Measurements from ENCODE around the gene HES1.
"Not testable (repeated sequence)": the region's sequence is repeated elsewhere in the genome, so short reads cannot be mapped to it uniquely, and the experiment has no call there.

HES1 gene

GRCh38 chr3:194135806-194136518 is at the start of gene HES1:
TSS of gene HES1 (plus strand) at chr3:194136148. CDS start at chr3:194136381, 233 bp downstream.
- no peak for DNase-seq (ENCODE audit: low read depth)

- DNase-seq (ENCODE audit: low read depth) = no peak
Observed at GRCh38 chr3:194086388-194087075, 49.4 kb upstream of the HES1 start.

GRCh38 chr3:194087280-194087679 is 48.7 kb upstream of the HES1 start:
- DNase-seq (ENCODE audit: low read depth) = no peak

- DNase-seq (ENCODE audit: low read depth) = no peak
Observed at GRCh38 chr3:194087995-194088855, 47.7 kb upstream of the HES1 start.

GRCh38 chr3:194089357-194090177 is 46.4 kb upstream of the HES1 start:
- DNase-seq (ENCODE audit: low read depth) = no peak

- DNase-seq (ENCODE audit: low read depth) = not testable (repeated sequence)
Observed at GRCh38 chr3:194090178-194090555, 45.8 kb upstream of the HES1 start.

- DNase-seq (ENCODE audit: low read depth) = no peak
Observed at GRCh38 chr3:194090716-194091115, 45.2 kb upstream of the HES1 start.

GRCh38 chr3:194091141-194091540 is 44.8 kb upstream of the HES1 start:
- DNase-seq (ENCODE audit: low read depth) = no peak

- DNase-seq (ENCODE audit: low read depth) = not testable (repeated sequence)
Observed at GRCh38 chr3:194091897-194092296, 44.1 kb upstream of the HES1 start.

- no peak for DNase-seq (ENCODE audit: low read depth)
Observed at GRCh38 chr3:194092881-194093301, 43.1 kb upstream of the HES1 start.

GRCh38 chr3:194093842-194094241 is 42.1 kb upstream of the HES1 start:
- DNase-seq (ENCODE audit: low read depth) = no peak

GRCh38 chr3:194095464-194095863 is 40.5 kb upstream of the HES1 start:
- DNase-seq (ENCODE audit: low read depth) = no peak

GRCh38 chr3:194095902-194096301 is 40.0 kb upstream of the HES1 start:
- no peak for DNase-seq (ENCODE audit: low read depth)

- no peak for DNase-seq (ENCODE audit: low read depth)
Observed at GRCh38 chr3:194097141-194097882, 38.6 kb upstream of the HES1 start.

GRCh38 chr3:194098081-194098842 is 37.7 kb upstream of the HES1 start:
- no peak for DNase-seq (ENCODE audit: low read depth)

GRCh38 chr3:194098843-194099183 is 37.1 kb upstream of the HES1 start:
- no peak for DNase-seq (ENCODE audit: low read depth)

GRCh38 chr3:194099215-194099614 is 36.7 kb upstream of the HES1 start:
- no peak for DNase-seq (ENCODE audit: low read depth)

- no peak for DNase-seq (ENCODE audit: low read depth)
Observed at GRCh38 chr3:194100856-194101390, 35.0 kb upstream of the HES1 start.

GRCh38 chr3:194101592-194102432 is 34.1 kb upstream of the HES1 start:
- DNase-seq (ENCODE audit: low read depth) = no peak
